ENCODE data around the gene SEC23IP. TPM values are rescaled to one million over a fixed set of nuclear protein-coding genes. Genes with fewer than 3 reads are reported as not detected.

The SEC23IP gene
- total RNA-seq, 1 experiment from 2014 or later, result 32.0 TPM

DNA sequence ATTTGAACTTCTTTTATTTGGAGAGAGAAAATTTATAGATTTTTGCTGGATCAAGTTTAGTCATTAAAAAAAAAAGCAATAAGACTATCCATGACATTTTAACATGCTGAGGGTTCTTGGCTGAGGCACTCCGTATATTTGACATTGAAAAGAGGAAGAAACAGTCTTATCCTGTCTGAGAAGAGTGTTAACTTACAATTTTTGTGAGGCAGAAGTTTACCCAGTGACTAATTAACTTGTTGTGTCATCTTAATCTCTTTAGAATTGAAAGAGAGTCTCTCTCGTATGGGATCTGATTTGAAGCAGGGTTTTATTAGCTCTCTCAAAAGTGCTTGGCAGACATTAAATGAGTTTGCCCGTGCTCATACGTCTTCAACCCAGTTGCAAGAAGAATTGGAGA is 39.3 kb downstream of the SEC23IP start:
- no peak for DNase-seq
- Histone ChIP-seq H3K4me1 (ENCODE audit: low read length) (no peaks in the 10 kb centered on the region), H2AFZ (ENCODE audit: low read length) (no peak overlapping the region), H3K9me3 (ENCODE audit: low read length) (no peaks in the 10 kb centered on the region), H3K4me3 (ENCODE audit: low read length) (no peak overlapping the region), H3K4me2 (ENCODE audit: low read depth, low read length, poor library complexity, severe bottlenecking) (no peak overlapping the region), H3K36me3 (ENCODE audit: insufficient read depth, low read length) (peaks cover 62% of the 10 kb centered on the region; the same call in 1 of the 2 replicates), H4K20me1 (ENCODE audit: insufficient read depth, low read depth, low read length) (no peaks in the 10 kb centered on the region), H3K79me2 (ENCODE audit: low read length) (0 out of 2 replicates have a peak, but pooled peaks cover 9% of the 10 kb centered on the region), H3K9ac (ENCODE audit: low read length) (no peak overlapping the region), H3K9me2 (replicated peaks; ENCODE audit: insufficient read depth, low read length) (no peaks in the 10 kb centered on the region), H3K27me3 (ENCODE audit: low read length) (no peaks in the 10 kb centered on the region), H3K27ac (ENCODE audit: low read length) (no peak overlapping the region; the same call in 1 of the 2 replicates)

DNA sequence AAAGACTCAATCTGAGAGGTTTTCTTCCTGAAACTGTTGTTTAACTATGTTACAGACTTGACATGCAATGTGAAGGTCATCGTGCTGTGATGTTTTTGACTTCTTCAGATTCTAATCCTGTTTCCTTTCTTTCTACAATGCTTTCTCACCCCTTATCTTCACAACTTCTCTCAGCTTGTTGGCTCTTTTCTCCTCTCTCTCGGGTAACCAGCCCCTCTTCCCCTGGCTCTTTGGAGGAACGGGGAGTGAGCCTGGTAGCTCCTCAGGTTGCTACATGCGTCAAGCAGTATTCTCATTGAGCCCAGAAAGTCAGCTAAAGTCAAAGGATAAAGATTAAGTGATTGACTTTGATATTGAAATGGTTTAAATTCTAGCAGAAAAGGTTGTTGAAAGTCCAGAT is 40.1 kb downstream of the SEC23IP start:
- H3K9ac ChIP-seq (ENCODE audit: low read length), result no peak overlapping the region
- no peak overlapping the region for H3K4me2 ChIP-seq (ENCODE audit: low read depth, low read length, poor library complexity, severe bottlenecking)
- H3K27ac ChIP-seq (ENCODE audit: low read length), result no peak overlapping the region
- peaks cover 55% of the 10 kb centered on the region; the same call in 1 of the 2 replicates for H3K36me3 ChIP-seq (ENCODE audit: insufficient read depth, low read length)
- no peak for DNase-seq
- H3K27me3 ChIP-seq (ENCODE audit: low read length), result no peaks in the 10 kb centered on the region
- H3K4me1 ChIP-seq (ENCODE audit: low read length), result peaks cover under 1% of the 10 kb centered on the region; the same call in 1 of the 2 replicates
- H4K20me1 ChIP-seq (ENCODE audit: insufficient read depth, low read depth, low read length), result no peaks in the 10 kb centered on the region
- no peak overlapping the region for H2AFZ ChIP-seq (ENCODE audit: low read length)
- H3K9me3 ChIP-seq (ENCODE audit: low read length), result no peaks in the 10 kb centered on the region
- no peaks in the 10 kb centered on the region for H3K9me2 ChIP-seq (replicated peaks; ENCODE audit: insufficient read depth, low read length)
- 0 out of 2 replicates have a peak, but pooled peaks cover 4% of the 10 kb centered on the region for H3K79me2 ChIP-seq (ENCODE audit: low read length)
- H3K4me3 ChIP-seq (ENCODE audit: low read length), result no peak overlapping the region

DNA sequence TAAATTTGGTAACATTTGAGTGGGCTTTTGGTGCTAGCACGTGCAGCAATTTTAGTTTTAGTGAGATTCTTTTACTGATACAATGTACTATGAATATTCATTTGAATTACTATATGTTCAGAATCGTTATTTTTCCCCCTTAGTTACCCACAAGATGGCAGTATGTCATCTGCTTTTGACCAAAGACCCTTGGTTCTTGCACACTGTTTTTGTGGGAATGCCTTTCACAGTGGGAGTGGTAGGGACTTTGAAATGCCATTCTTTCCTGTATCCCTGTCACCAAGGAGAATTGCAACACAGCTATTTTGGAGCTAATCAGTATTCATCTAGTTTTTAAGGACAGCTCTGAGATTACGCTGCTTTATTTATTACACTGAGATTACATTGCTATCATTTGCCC is 40.6 kb downstream of the SEC23IP start:
- Histone ChIP-seq H3K4me2 (ENCODE audit: low read depth, low read length, poor library complexity, severe bottlenecking) (no peak overlapping the region), H2AFZ (ENCODE audit: low read length) (no peak overlapping the region), H3K9me2 (replicated peaks; ENCODE audit: insufficient read depth, low read length) (no peaks in the 10 kb centered on the region), H3K4me3 (ENCODE audit: low read length) (no peak overlapping the region), H3K4me1 (ENCODE audit: low read length) (peaks cover 3% of the 10 kb centered on the region), H3K27me3 (ENCODE audit: low read length) (no peaks in the 10 kb centered on the region), H3K9ac (ENCODE audit: low read length) (no peak overlapping the region), H3K36me3 (ENCODE audit: insufficient read depth, low read length) (peaks cover 49% of the 10 kb centered on the region; the same call in 1 of the 2 replicates), H4K20me1 (ENCODE audit: insufficient read depth, low read depth, low read length) (no peaks in the 10 kb centered on the region), H3K9me3 (ENCODE audit: low read length) (no peaks in the 10 kb centered on the region), H3K27ac (ENCODE audit: low read length) (no peak overlapping the region), H3K79me2 (ENCODE audit: low read length) (no peaks in the 10 kb centered on the region)
- peak; percentile 68 for DNase-seq

DNA sequence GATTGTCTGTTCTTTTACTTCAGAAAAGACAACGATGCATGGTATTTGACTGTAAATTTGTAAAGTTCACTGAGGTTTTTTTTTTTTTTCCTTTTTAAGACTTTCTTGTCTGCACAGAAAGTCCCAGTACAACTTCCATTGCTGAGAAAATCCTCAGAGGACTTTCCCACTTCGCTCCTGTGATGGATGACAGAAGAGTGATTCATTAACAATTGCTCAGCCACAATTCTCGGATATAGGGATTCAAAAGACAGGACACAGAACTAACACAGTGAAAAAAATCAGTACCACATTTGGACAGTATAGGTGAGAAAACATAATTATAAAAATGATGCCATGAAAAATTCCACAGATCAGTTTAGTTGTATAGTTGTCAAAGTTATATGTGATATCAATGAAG is 48.0 kb downstream of the SEC23IP start:
- Histone ChIP-seq H3K4me2 (ENCODE audit: low read depth, low read length, poor library complexity, severe bottlenecking) (no peak overlapping the region), H4K20me1 (ENCODE audit: insufficient read depth, low read depth, low read length) (no peaks in the 10 kb centered on the region), H3K27me3 (ENCODE audit: low read length) (no peaks in the 10 kb centered on the region), H3K4me3 (ENCODE audit: low read length) (no peak overlapping the region), H3K36me3 (ENCODE audit: insufficient read depth, low read length) (peaks cover 27% of the 10 kb centered on the region), H3K9me3 (ENCODE audit: low read length) (no peaks in the 10 kb centered on the region), H3K9ac (ENCODE audit: low read length) (no peak overlapping the region), H3K27ac (ENCODE audit: low read length) (no peak overlapping the region), H3K4me1 (ENCODE audit: low read length) (peaks cover 3% of the 10 kb centered on the region), H3K9me2 (replicated peaks; ENCODE audit: insufficient read depth, low read length) (no peaks in the 10 kb centered on the region), H3K79me2 (ENCODE audit: low read length) (no peaks in the 10 kb centered on the region; the same call in 1 of the 2 replicates), H2AFZ (ENCODE audit: low read length) (no peak overlapping the region)
- no peak for DNase-seq

DNA sequence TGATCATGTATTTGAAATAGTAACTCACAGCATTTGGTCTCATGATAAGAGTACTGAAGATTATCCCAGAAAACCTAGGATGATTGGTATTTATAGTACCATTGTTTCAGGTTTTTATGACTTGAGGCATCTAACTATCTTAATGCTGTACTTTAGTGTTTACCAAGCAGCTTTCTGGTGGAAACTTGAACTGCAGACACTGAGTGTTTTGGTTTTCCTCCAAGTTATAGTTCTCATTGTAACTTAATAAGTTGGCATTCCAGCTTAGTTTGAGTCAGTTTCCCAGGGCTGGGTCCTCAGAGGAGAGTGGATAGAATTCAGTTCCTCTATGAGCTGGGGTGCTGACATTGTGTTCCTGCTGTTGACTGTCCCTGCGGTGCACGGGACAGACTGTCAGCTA is 50.4 kb downstream of the SEC23IP start:
- Histone ChIP-seq H2AFZ (ENCODE audit: low read length) (no peak overlapping the region), H4K20me1 (ENCODE audit: insufficient read depth, low read depth, low read length) (no peaks in the 10 kb centered on the region), H3K9ac (ENCODE audit: low read length) (no peak overlapping the region), H3K4me2 (ENCODE audit: low read depth, low read length, poor library complexity, severe bottlenecking) (no peak overlapping the region), H3K4me1 (ENCODE audit: low read length) (no peaks in the 10 kb centered on the region), H3K27me3 (ENCODE audit: low read length) (no peaks in the 10 kb centered on the region), H3K9me2 (replicated peaks; ENCODE audit: insufficient read depth, low read length) (no peaks in the 10 kb centered on the region), H3K79me2 (ENCODE audit: low read length) (no peaks in the 10 kb centered on the region; the same call in 1 of the 2 replicates), H3K9me3 (ENCODE audit: low read length) (no peaks in the 10 kb centered on the region), H3K4me3 (ENCODE audit: low read length) (no peak overlapping the region), H3K36me3 (ENCODE audit: insufficient read depth, low read length) (peaks cover 23% of the 10 kb centered on the region), H3K27ac (ENCODE audit: low read length) (no peak overlapping the region)
- DNase-seq, result no peak

DNA sequence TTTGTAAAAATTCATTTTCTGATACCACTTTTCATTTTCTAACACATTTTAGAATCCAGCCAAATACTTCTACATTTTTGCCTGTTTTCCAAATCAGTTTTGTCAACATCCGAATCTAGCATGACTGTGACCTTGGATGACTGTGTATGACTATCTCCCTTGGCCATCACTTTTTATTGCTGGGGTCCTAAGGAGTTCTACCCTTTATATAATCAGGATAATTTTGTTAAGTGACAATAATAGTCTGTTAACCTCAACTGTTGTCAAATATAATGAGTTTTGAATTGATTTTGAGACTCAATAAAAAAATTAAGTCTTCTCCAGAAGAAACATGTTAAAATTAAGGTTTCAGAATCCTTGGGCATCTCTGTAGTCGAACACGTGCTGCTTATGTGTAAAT is 53.3 kb downstream of the SEC23IP start:
- Histone ChIP-seq H3K27me3 (ENCODE audit: low read length) (no peaks in the 10 kb centered on the region), H4K20me1 (ENCODE audit: insufficient read depth, low read depth, low read length) (no peaks in the 10 kb centered on the region), H3K36me3 (ENCODE audit: insufficient read depth, low read length) (peaks cover 19% of the 10 kb centered on the region), H3K27ac (ENCODE audit: low read length) (no peak overlapping the region), H3K9ac (ENCODE audit: low read length) (no peak overlapping the region), H3K79me2 (ENCODE audit: low read length) (no peaks in the 10 kb centered on the region; the same call in 1 of the 2 replicates), H3K4me3 (ENCODE audit: low read length) (no peak overlapping the region), H2AFZ (ENCODE audit: low read length) (no peak overlapping the region), H3K9me2 (replicated peaks; ENCODE audit: insufficient read depth, low read length) (no peaks in the 10 kb centered on the region), H3K9me3 (ENCODE audit: low read length) (no peaks in the 10 kb centered on the region), H3K4me1 (ENCODE audit: low read length) (no peaks in the 10 kb centered on the region), H3K4me2 (ENCODE audit: low read depth, low read length, poor library complexity, severe bottlenecking) (no peak overlapping the region)
- no peak for DNase-seq

DNA sequence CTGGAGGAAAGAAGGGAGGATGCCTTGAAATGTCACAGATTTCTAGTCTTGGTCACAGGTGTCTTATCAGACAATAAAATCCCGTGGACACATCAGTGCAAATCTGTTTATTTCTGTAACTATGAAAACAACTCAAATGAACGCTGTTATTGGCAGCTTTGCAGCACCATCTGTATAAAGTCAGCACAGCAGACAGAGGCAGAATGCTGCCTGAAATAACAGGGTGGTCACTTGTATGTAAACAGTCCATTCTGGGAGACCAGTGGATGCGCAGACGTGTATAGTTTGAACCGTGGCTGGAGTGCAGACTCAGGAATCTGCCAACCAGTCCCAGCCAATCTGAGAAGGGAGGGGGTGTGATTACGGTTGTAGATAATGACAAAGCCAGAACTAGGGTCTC is 54.8 kb downstream of the SEC23IP start:
- no peaks in the 10 kb centered on the region for H3K4me1 ChIP-seq (ENCODE audit: low read length)
- H3K36me3 ChIP-seq (ENCODE audit: insufficient read depth, low read length), result peaks cover 9% of the 10 kb centered on the region
- H3K4me2 ChIP-seq (ENCODE audit: low read depth, low read length, poor library complexity, severe bottlenecking), result no peak overlapping the region
- H4K20me1 ChIP-seq (ENCODE audit: insufficient read depth, low read depth, low read length), result no peaks in the 10 kb centered on the region
- H3K9me3 ChIP-seq (ENCODE audit: low read length), result no peaks in the 10 kb centered on the region
- no peaks in the 10 kb centered on the region for H3K9me2 ChIP-seq (replicated peaks; ENCODE audit: insufficient read depth, low read length)
- no peak overlapping the region for H2AFZ ChIP-seq (ENCODE audit: low read length)
- H3K79me2 ChIP-seq (ENCODE audit: low read length), result no peaks in the 10 kb centered on the region; the same call in 1 of the 2 replicates
- no peak for DNase-seq
- no peak overlapping the region for H3K27ac ChIP-seq (ENCODE audit: low read length)
- H3K4me3 ChIP-seq (ENCODE audit: low read length), result no peak overlapping the region
- no peak overlapping the region for H3K9ac ChIP-seq (ENCODE audit: low read length)
- no peaks in the 10 kb centered on the region for H3K27me3 ChIP-seq (ENCODE audit: low read length)

DNA sequence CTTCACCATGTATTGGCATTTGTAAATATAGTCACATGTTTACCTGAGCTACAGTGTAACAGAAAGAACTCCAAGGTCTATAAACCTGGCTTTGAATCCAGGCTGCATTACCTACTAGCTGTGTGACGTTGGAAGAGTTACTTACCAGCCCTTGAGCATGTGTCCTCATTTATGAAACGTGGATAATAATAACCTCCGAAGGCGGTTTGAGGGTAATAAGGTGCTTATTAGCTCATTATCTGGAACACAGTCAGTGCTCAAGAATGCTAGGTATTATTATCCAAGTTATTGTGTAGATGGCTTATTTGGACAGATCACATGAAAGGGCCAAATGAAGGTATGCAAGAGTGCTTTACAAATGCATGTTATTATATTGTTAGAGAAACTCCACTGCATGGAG is 64.9 kb downstream of the SEC23IP start:
- Histone ChIP-seq H2AFZ (ENCODE audit: low read length) (no peak overlapping the region), H3K36me3 (ENCODE audit: insufficient read depth, low read length) (no peaks in the 10 kb centered on the region), H3K4me1 (ENCODE audit: low read length) (peaks cover 5% of the 10 kb centered on the region), H3K27ac (ENCODE audit: low read length) (no peak overlapping the region), H3K27me3 (ENCODE audit: low read length) (no peaks in the 10 kb centered on the region), H3K79me2 (ENCODE audit: low read length) (no peaks in the 10 kb centered on the region), H4K20me1 (ENCODE audit: insufficient read depth, low read depth, low read length) (no peaks in the 10 kb centered on the region), H3K4me3 (ENCODE audit: low read length) (no peak overlapping the region), H3K4me2 (ENCODE audit: low read depth, low read length, poor library complexity, severe bottlenecking) (no peak overlapping the region), H3K9ac (ENCODE audit: low read length) (no peak overlapping the region), H3K9me2 (replicated peaks; ENCODE audit: insufficient read depth, low read length) (no peaks in the 10 kb centered on the region), H3K9me3 (ENCODE audit: low read length) (no peaks in the 10 kb centered on the region)
- no peak for DNase-seq

DNA sequence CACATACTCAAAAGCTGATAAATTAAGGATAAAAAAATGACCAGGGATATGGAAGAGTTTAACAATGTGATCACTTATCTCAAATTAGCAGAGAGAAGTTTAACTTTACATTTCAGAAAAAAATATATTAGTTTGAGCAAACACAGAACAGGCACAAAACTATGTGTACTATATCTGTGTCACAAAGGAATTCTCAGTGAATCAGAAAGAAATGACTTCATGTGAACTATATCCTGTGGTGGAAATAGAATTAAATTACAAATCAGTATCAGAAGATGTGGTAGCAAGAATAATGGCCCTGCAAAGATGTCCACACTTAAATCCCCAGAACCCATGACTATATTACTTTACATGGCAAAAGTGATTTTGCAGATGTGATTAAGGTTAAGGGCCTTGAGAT is 70.3 kb downstream of the SEC23IP start:
- Histone ChIP-seq H4K20me1 (ENCODE audit: insufficient read depth, low read depth, low read length) (no peaks in the 10 kb centered on the region), H3K4me3 (ENCODE audit: low read length) (no peak overlapping the region), H3K79me2 (ENCODE audit: low read length) (no peaks in the 10 kb centered on the region), H3K9me2 (replicated peaks; ENCODE audit: insufficient read depth, low read length) (no peaks in the 10 kb centered on the region), H3K4me2 (ENCODE audit: low read depth, low read length, poor library complexity, severe bottlenecking) (no peak overlapping the region), H3K4me1 (ENCODE audit: low read length) (no peaks in the 10 kb centered on the region), H2AFZ (ENCODE audit: low read length) (no peak overlapping the region), H3K27ac (ENCODE audit: low read length) (no peak overlapping the region), H3K9ac (ENCODE audit: low read length) (no peak overlapping the region), H3K36me3 (ENCODE audit: insufficient read depth, low read length) (no peaks in the 10 kb centered on the region), H3K27me3 (ENCODE audit: low read length) (no peaks in the 10 kb centered on the region), H3K9me3 (ENCODE audit: low read length) (peaks cover 6% of the 10 kb centered on the region)
- no peak for DNase-seq

All from Karpas-422 (cell line).